GM19455 (cell line): ENCODE results near the gene TTLL11.

Experiments
- ATAC-seq: cut with Tn5 transposase; IDR thresholded peaks from one replicate; pipeline ENCODE4 v1.9.1; 2021; ENCODE audit not compliant: unreplicated experiment

Gene TTLL11

DNA sequence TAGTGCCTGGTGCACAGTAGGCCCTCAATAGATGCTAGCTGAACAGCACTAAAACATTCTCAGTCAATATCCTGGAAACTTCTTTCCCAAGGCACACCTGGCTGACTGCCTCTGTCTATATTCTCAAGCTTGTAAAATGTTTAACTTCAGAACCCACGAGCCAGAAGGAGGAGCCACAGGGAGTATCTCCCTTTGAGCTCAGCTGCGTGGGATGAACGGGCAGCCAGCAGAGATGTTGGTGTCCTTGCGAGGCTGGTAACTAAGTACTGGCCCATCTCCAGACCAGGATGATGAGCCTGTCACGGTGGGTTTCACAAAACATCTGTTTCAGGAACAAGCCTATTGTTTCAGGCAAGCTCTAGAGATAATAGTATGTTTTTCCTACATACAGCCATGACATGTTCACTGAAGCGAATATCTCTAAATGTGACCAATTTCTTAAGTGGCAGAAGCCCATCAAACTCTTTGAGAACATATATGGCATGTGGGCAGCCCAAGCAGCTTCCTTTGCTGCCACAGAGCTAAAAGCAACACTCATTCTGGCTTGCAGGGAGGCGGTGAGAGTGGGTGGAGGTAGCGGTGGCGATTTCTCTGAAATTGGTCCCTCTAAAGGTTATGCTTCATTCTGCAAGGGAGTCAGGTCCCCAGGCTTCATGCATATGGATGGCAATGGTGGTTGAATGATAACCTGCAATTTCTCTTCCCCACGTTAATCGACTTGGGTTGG, 206.2 kb downstream of the TTLL11 start:
- no peak for ATAC-seq

DNA sequence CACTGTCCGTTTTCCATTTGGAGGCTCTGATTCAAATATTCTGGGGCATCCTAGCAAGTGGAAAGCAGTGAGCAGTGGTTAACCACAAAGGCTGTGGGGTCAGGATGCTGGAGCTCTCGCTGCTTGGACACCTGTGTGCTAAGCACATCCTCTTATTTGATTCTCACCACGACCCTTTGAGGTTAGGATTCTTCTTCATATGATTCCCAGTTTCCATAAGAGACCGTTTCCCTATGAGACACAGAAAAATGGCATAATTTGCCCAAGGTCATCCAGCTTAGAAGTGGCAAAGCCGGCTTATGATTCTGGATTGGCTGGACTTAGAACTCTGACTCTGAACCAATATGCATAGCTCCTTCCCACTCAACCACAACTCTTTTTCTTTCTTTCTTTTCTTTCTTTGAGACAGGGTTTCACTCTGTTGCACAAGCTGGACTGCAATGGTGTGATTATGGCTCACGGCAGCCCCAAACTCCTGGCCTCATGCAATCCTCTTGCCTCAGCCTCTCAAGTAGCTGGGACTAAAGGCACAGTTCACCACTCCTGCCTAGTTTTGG, 207.7 kb downstream of the TTLL11 start:
- no peak for ATAC-seq

DNA sequence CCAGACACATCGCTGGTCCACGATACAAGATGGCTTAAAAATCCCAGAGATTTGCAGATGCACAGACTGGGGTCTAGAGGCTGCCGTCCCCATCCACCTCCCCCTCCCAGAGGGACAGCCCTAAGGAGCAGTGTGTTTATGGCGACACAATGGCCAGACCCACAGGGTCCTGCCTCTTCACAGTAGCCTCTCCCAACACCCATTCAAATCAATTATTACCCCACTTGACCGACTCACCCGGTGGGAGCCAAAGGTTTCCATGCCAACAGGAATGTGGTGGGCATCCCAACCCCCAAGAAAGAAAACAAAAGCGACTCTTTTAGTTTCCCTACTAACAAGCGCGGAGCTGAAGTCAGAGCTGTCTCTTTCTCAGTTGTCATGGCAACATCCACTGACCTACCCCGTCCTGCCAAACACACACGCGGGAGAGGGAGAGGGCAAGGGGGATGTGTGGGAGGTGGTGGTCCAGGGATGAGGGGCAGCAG, 209.0 kb downstream of the TTLL11 start:
- ATAC-seq: no peak

DNA sequence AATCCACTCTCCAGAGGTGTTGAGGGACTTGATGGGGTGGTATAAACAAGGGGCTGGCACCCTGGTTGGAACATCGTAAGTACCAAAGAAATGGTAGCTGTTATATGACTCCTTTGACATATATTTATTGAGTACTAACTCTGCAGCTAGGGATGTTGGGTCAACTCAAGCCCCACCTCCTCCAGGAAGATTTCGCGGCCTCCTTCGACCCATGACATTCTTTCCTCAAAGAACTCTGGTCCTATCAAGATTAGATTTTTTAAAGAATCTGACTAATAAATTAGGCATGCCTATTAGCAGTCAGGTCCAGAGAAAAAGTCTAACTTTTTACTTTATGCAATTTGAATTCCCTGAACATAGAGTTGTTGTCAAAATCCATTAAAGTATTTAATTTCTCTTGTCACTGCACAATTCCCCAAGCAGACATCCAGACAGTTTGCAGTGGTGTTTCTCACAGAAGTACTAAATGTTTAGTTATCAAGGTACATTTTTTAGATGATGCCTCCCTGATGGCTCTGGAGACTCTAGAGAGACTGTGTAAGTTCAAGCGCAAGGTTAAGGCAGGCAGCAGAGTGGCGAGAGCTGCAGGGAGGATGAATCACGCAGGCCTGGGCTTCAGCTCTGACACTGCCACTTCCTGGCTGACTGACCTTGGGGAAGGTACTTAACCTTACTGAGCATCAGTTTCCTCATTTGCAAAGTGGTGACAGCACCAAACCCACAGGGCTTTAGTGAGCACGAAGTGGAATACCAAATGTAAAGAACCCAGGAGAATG, 209.6 kb downstream of the TTLL11 start:
- ATAC-seq: no peak

DNA sequence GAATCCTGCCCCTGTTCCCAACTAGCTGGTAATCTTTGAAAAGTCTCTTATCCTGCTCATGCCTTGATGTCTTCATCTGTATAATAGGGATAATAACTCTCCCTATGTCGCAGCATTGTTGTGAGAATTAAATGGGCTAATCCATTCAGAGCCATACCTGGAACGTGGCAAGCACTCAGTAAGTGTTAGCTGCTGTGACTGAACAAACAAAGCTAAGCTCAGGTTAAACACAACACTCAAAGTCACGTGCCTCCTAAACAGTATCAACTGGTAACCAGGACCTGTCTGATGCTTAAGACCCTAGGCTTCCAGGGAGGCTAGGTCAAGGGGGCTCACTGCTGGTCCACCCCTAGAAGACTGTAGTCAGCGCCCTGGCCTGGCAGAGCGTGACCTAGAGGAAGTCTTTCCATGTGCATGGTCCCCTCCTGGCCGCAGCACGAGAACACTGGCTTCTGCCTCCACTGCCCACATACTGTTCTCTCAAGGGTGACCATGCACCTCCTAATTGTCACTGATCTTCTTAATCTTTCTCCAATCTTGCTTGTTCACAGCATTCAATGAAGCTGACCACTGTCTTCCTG, 211.1 kb downstream of the TTLL11 start:
- no peak for ATAC-seq

DNA sequence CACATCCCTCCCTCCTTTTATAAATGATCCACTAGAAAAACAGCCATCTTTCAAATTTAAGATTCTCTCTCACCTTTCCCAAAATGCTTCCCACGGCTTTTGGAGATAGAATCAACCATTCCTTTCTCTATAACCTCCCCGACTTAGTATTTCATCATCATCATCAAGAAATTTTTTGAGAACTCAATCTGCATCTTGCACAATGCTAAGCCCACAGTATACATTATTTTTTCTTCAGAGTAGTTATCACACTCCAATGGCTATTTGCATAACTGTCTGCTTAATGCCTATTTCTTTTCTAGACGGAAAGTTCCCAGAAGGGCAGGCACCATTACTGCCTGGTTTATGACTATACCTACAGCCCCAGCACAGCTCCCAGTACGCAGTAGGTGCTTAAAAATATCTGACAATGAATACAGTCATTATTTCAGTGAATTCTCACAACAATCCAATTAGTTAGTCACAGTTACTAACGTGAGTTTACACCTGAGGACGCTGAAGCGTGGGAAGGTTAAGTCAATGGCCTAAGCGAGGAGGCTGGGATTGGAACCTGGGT, 212.7 kb downstream of the TTLL11 start:
- no peak for ATAC-seq

DNA sequence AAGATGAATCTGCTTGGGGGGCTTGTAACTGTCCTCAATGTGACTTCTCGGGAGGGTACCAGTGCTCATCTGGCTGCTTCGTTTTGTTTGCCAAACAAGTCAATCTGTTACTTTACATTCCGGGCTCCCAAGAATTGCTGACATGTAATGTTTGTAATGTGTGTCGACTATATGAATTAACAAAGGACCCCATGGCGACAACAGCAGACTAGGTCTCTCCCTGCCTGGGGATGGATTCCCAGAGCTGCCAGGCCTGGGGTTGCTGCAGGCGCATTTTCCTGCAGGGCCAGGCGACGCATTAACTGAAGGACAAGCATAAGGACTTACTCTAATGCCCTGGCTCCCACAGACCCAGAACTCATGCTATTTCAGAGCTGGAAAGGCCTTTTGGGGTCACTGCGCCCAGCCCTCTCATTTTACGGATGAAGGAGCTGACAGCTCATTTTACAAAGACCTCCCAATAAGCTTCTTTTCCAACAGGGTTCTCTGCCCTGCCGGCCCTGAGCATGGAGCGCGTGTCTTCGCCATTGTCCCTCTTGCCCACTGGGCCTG, 214.8 kb downstream of the TTLL11 start:
- no peak for ATAC-seq

DNA sequence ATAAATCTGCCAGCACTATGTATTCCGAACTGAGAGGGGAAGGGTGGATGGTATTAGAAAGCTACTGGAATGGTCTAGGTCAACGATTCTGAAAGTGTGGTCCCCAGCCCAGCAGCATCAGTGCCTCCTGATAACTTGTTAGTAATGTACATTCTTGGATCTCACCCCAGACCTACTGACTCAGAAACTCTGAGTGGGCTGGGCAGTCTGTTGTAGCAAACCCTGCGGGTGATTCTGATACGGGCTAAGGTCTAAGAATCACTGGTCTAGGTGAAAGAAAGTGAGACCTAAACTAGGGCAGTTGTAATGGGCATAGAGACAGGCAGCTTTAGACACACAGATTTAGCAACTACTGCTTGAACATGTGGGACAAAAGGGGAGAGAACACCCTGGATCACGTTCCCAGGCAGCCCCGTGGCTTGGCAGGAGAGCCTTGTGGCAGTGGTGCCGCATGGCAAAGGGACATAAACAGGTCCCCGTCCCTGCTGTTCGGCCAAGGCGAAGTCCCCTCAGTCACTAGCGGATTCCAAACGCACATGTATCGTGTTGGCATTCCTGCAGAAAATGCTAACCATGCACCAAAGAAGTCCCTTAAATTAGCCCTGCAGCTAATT, 216.3 kb downstream of the TTLL11 start:
- ATAC-seq: no peak

DNA sequence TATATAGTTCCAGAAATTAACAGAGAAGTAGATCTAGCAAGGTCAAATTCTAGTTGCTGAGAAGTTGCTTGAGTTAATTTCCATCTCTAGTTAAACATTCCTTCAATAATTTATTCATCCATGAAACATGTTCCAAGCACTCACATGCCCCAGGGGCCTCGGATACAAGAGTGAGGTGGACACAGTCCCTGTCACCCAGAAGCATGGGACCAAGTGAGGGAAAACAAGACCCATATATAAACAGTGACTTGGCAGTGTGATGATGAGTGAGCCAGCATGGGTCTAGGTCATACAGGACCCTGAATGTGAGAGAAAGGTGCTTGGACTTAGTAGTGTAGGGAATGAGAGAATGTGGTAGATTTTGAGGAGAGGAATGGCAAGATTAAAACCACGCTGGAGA, 216.9 kb downstream of the TTLL11 start:
- no peak for ATAC-seq

DNA sequence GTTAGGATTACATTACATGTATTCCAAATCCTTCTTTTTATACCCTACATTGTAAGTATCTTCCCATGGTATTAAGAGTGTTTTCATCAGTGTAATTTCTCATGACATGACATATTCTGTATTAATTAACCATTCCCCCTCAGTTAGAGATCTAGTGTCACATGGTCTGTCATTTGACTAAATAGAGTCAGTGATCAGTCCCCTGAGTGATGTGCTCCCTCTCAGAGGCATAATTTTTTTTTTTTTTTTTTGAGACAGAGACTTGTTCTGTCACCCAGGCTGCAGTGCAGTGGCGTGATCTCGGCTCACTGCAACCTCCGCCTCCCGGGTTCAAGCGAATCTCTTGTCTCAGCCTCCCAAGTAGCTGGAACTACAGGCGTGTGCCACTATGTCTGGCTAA, 218.6 kb downstream of the TTLL11 start:
- no peak for ATAC-seq

DNA sequence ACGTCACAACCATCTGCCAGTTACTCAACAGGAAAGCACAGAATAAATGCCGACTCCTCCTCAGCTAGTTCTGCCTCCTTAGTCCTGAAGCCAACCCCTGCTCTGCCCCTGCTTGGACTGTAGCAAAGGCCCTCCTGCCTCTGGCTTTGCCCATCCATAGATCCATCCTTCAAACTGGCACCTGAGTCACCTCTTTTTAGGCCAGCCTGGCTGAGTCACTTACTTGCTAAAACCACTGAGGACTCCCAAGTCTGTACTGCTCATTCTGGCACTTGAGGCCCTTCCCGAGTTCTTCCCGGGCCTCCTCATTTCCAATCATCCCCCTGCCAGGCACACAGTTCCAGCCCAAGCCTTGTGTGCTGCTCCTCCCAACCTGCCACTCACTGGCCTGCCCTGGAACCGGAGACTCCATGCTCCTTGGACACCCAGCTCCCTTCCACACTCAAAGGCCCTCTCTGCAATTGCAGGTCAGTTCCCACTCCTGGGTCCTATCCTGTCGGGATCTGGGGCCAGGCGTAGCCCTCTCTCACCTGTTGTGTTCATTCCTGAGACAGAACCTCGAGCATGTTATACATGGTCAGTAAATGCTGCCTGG, 221.6 kb downstream of the TTLL11 start:
- no peak for ATAC-seq

DNA sequence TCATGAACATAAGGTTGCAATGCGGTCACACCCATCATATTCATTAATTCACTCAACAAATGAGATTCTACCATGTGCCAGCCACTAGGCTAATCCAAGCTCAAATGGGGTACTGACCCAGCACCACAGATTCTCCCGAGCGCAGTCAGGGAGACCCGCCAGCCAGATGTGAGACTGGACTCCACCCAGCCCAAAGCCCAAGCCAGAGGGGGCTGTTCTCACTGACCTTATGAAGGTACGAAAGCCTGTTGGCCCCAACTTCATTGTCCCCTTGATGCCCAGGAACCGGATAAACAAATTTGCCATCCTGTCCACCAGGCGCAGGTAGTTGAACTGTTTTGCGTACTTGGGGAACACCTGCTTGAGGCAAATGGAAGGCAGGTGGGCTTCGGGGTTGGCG, 222.8 kb downstream of the TTLL11 start:
- ATAC-seq: no peak

DNA sequence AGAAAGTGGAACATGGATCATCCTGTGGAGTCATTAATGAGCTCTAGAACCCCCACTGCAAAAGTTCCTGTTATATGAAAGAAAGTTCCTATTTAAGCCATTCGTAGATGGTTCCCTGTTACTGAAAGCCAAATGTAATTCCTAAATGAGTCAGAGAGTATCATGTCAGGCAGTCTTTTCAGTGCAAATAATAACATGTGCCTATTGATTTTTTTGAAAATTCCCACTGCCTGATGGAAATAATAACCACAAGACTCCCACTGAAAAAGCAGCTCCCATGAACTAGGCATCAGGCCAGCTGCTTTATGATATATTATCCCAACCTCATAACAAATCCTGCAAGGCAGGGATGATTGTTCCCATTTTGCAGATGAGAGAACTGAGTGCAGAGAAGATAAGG, 224.5 kb downstream of the TTLL11 start:
- no peak for ATAC-seq

DNA sequence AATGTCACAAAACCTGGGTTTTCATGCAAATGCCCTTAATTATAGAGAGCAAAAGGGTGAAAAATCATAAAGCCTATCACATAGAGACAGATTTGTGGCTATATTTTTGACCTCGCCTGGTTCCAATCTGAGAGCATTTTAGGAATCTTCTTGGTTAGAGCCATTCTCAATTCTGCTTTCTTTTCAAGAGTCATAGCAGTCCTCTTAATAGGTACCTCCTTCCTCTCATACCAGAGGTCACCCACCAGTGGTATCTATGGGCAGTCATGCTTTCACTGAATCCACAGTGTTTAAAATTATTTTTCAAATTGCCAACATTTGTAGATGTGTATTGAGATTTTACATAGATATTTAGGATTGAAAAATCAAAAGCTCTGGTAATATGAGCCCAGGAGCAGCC, 226.2 kb downstream of the TTLL11 start:
- ATAC-seq: no peak

DNA sequence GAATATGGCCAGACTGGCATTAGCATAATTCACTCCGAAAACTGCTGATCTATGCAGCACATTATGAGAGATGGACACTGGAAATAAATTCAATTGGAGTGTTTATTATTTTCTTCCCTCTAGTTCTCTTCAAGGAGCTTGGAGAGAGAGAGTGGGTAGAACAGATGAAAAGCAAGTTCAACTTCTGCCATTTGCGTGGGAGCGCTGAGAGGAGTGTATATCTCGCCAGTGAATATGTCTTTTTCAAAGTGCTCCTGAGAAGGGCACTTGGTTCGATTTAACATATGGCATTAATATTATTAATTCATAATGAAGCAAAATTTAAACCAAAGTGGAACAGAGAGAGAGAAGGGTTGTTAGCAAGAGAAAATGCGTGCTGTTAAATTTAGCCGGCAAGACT, 227.2 kb downstream of the TTLL11 start:
- ATAC-seq: no peak

DNA sequence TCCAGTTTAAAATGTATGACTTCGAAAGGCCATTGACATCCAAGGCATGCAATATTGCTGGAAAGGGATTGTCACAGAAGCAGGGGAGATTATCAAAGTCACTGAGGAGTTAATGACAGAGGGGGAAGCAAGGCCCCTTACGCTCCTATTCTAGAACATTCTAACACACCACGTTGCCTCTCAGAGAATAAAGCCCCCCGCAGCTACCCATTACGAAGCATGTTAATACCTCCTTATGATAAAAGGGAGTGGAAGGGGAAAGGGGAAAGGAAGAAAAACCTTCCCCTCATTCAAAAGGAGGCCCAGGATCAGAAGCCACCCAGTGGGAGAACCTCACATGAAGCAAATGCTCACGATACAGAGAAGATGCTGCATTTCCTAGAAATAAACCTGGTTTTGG, 228.0 kb downstream of the TTLL11 start:
- ATAC-seq: no peak

DNA sequence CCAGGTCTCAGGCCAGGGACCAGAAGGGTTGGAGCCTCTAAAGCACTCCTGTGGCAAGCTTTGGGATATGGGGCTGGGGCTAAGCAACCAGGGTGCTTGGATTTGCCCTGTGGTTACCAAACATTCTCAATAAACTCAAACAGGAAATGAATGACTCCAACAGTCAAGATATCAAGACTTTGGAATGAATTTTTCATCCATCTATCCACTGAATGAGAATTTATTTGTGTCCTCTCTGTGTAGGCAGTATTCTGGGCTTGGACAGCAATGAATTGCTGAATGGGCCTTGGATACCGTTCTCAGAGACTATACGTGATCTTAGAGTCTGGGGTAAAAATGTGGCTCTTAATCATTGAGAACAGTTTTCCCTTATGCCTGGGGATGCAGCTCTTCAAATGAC, 229.2 kb downstream of the TTLL11 start:
- no peak for ATAC-seq

DNA sequence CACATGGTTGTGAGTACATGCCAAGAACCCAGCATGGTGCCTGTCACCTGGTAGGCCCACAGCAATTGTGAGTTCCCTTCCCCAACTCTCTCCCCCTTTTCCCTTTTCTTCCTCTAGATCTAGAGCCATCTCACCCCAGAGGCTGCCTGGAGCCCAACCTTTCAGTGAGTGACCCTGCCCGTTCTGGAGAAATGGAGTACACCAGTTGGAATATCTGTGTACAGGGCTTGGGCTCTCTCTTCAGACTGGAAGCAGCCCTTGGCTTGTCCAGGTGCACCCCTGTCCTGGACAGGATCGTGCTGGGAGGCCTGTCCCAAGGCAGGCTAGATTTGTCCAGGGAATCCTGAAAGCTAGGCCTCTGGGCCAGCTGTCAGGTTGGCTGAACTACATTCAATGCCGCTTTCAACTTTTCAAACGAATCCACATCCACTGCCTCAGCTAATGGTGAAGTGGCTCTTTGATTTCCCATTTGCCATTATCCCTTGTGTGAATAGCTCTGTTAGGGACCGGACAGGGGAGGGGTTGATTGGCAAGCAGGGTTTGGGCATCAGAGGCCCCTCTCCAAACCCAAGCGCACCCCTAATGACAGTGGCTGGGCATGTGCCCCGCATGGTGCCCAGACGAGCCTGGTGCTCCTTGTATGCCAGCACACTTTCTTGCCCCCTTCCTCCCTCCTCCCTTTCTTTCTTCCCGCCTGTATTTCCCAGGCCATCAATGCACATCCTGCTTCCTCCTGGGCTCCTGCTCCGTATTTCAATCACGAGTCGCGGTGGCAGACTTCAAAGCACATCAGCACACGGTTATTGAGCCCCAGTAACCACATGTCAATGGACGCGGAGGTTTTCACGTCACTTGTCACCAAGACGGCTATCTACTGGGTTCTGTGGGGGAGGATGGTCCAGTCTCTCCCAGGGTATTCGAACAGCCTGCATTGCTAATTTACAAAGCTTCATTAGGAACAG, 230.5 kb downstream of the TTLL11 start:
- no peak for ATAC-seq

DNA sequence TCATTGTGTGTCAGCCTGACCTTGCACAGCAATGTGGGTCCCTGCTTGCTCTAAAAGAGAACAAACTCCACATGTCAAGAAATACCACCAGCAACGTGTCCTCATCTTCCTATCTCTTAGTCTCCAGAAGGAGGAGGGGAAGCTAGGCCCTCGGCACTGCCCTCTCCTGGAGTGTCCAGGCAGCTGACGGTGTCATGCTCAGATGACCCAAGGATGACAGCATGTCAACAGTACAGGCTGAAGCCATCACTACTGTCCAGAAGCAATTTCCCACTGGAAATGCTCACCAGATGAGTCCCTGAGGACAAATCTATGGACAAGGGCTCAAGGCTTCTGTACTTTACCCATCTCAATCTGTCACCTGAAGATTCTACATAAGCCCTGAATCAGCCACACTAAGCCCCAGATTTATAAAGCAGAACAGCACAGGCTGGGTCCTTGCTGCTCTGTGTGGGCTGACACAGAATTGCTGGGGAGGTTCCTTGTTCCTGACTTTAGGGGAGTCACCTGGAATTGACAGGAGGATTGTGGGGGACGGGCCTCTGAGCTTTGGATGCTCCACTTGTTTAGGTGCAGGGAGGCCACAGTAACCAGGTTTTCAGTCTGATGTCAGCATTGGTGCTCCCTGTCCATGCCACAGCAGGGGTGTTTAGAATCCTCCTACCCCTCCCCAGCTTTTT, 231.5 kb downstream of the TTLL11 start:
- ATAC-seq: no peak
